LoVo (cell line): ENCODE data around the gene GIT1.

ENCODE experiments used
- DNase-seq: peaks from one replicate; pipeline ENCODE4 v3.0.0-alpha.2; 2016; ENCODE audit warnings: low spot score

GIT1 gene

GRCh38 chr17:29589524-29590410, at the start of gene GIT1:
Gene GIT1 (minus strand): TSS chr17:29589648. CDS start chr17:29589378, 270 bp downstream.
- DNase-seq, result peak; percentile 89

GRCh38 chr17:29633886-29634285, 44.4 kb upstream of the GIT1 start:
- no peak for DNase-seq

DNA sequence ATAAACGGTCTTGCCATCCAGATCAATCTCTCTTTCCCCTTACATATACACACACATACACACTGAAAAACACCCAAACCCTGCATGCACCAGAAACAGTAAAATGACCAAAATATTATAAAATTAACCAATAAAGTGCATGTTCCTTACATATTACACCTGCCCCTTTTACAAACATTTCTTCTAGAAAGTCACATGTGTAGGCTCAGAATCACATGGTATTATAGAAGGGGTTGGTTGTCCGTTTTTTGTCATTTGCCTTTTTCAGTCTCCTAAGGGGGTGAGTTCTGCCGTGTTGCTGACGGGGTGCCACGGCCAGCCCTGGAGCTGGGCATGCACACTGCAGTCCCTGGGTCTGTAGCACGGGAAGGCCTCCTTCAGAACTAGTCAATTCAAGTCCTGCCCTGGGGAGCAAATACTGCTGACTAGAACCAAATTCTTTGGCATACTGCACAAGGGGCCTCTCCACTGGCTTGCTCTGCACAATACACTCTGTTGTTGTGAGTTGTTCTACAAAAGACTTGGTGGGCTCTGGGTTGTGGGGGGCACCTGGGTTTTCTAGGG, 41.3 kb upstream of the GIT1 start:
- DNase-seq, result no peak

- DNase-seq, result no peak
Measured at GRCh38 chr17:29629839-29630238, 40.4 kb upstream of the GIT1 start.

GRCh38 chr17:29628644-29629043, 39.2 kb upstream of the GIT1 start:
- DNase-seq, result no peak

DNA sequence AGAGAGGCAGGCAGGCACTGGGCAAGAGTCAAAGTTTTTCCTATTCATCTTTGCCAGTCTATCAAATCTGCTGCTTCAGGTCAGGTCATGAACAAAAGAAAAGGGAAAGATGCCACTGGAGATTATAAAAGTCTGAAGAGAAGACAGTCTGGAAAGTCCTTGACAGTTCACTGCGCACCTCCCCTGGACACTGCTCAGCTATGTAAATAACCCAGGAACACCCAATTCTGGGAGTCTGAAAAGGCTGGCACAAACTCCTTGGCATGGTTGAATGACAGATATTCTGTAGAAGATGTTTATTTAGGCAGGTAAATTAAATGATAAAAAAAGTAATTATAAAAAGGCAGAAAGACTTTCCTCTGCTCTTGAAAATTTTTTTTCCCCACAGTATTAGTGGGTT, 38.5 kb upstream of the GIT1 start:
- no peak for DNase-seq

DNA sequence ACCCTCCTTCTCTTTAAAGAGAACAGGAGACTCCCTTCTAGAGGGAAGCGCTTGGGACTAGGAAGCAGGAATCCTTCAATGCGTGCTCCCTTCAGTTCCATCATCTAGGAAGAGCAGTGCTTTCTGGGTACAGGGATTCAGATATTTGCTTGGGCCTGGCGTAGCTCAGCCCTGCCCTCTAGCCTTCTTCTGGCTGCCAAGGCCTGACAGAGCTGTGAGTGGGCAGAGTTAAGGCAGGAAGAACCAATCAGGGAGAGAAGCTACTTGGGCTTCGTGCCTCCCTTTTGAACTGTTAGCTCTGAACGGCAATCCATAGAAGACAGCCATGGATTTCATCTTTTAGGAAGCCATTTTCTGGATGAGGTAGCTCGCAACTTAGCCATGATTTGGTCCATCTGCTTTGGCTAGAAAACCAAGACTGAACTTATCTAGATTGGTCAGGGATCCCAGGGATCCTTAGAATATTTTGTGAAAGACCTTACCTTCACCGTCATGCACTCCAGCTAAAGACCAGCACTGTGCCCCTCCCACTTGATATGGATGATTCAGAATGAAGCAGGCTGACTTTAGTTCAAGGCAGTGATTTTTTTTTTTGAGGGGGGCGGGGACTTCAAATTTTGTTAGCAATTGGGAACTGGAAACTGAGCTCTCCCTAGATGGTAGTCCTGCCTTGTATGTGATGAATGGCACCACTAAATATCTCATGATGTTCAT, 35.7 kb upstream of the GIT1 start:
- DNase-seq, result no peak

DNA sequence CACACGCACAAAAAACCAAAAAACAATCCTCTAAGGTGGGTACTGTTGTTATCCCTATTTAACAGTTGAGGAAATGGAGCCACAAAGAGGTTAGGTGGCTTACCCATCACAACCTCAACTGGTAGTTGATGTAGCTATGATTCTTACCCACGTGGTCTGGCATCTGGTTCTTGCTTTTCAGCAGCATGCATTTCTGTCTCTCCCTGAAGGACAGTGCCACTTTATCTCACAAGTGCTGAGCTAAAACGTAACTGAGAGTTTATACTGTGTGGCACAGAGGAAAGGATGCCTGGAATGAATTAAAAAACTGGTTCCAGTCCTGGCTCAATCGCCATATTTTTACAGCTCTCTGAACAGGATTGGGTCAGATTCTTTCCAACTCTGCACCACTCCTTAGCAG, 35.1 kb upstream of the GIT1 start:
- no peak for DNase-seq

- no peak for DNase-seq
Measured at GRCh38 chr17:29623283-29623647, 33.8 kb upstream of the GIT1 start.

- DNase-seq, result no peak
Measured at GRCh38 chr17:29622337-29623282, 33.2 kb upstream of the GIT1 start, which contains the start of gene CORO6. Gene CORO6 (minus strand): TSS chr17:29622912. CDS start chr17:29621421, 1,491 bp downstream.

GRCh38 chr17:29621751-29622194, 32.3 kb upstream of the GIT1 start:
- DNase-seq, result no peak

GRCh38 chr17:29620779-29621500, 31.5 kb upstream of the GIT1 start:
- no peak for DNase-seq

DNA sequence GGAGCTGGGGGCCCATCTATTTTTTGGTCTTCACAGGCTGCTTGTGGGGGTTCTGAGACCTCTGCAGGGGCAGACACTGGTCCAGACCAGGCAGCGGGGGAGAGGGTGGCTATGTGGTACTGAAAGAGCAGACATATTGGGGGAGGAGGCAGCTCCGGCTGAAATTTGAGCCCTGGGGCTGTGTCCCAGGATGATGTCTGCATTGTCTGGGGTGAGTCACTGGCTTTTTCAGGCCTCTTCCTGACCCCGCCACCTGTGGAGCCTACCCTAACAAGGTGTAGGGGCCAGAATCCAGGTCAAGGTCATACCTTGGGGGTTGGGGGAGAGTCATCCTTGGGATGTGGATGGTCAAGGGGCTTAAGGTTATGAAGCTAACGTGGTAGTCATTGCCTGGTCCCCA, 30.8 kb upstream of the GIT1 start:
- no peak for DNase-seq

DNA sequence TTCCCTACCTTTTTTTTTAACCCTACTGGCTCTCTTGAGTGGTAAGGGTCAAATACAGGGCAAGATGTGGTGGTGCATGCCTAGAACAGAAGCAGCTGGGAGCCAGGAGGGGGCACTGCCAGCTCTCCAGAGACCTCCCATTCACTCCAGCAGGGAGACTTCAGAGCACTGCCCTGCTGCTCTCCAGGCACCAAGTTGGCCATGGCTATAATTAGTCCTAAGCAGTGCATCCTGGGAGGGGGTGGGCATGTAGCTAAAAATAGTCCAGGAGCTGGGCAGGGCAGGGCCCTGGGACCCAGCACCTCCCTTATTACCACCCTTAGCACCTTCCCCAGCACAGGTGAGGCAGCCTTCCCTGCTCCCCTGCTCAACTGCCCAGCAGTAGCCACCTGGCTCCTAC, 29.8 kb upstream of the GIT1 start:
- no peak for DNase-seq

GRCh38 chr17:29618272-29619065, 29.0 kb upstream of the GIT1 start:
- DNase-seq, result no peak

DNA sequence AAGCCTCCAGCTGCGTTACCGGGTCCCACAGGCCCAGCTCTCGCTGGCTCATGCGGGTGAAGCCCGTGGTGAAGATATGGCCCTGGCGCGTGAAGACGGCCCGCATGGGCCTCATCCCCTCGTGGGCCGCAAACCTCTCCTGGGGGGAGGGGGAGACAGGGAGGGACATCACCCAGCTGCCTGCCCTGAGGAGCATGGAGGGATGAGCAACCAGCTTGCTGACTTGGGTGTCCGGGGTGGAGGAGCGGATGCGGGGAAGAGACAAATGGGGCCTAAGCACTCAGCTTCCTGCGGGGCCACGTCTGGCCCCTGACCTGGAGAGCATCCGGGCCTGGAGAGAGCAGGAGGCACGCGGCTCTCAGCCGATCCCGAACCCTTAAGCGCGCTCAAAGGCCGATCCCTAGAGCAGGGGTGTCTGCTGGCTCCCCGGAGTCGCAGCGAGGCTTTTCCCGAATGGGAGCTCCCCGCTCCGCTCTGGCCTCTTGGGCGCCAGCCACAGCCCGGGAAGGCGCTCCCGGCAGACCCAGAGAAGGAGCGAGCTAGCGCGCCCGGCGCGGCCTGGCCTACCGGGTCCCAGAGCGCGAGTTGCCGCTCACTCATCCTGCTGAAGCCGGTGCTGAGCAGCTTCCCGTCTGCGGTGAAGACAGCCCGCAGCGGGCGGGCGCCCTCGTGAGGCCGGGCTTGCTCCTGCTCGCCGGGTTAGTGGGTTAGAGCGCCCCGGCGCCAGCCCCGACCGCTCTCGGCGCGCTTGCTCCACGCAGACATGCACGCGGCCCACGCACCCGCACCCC, 28.2 kb upstream of the GIT1 start:
- peak; percentile 49 for DNase-seq

- peak; percentile 32 for DNase-seq
Measured at GRCh38 chr17:29617125-29617480, 27.7 kb upstream of the GIT1 start.

GRCh38 chr17:29616300-29617048, 27.0 kb upstream of the GIT1 start:
- no peak for DNase-seq
